NK-92 (cell line): Measurements from ENCODE around the gene CWC15.
"Not testable (repeated sequence)": the region's sequence is repeated elsewhere in the genome, so short reads cannot be mapped to it uniquely, and the experiment has no call there.

ENCODE experiments used
- DNase-seq: peaks from one replicate; lab custom pipeline; 2025; ENCODE audit not compliant: unreplicated experiment; lab: John Stamatoyannopoulos, UW

Gene CWC15

DNA sequence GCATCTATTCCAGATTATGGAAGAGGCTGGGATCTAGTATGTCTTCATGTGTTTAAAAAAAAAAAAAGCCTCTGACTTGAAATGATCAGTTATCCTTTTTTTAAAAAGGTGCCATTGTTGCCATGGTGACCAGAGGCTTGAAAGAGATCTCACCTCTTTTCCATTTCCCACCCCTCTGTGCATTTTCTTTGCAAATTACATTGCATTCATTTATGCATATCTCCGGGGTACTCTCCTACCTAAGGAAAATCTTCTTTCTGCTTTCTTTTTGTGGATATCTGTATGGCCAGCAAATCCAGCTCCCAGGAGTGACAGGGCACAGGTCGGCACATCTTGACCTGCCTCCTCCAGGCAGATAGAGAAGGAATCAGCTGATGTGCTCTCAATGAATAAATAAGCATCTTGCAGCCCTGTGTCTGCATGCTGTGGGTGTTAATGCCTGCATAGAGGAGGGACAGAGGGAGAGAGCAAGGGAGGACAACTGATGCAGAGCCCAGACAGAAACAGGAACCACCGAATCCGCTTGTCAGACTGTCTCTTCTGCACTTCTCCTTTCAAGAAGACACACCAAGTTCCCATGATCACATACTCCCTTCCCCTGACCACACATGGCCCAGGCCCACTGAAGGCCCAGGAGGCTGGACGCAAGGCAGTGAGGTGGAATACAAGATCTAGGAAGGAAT is 50.9 kb downstream of the CWC15 start:
- no peak for DNase-seq

DNA sequence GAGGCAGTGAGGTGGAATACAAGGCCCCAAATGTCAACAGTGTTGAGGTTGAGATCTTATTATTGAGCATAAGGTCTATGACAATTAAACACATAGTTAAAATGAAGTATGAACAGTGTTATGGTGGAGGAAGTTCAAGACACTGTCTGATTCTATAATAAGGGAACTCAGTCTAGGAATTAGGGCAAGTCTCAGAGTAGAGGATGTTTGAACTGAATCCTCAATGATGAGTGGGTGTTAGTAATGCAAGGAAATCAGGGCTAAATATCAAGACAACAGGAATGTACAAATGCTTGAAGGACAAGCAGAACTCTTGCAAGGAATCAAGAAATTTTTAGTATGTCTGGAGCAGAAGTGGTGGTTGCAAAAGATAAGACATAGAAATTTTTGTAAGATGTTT is 53.0 kb downstream of the CWC15 start:
- no peak for DNase-seq

DNA sequence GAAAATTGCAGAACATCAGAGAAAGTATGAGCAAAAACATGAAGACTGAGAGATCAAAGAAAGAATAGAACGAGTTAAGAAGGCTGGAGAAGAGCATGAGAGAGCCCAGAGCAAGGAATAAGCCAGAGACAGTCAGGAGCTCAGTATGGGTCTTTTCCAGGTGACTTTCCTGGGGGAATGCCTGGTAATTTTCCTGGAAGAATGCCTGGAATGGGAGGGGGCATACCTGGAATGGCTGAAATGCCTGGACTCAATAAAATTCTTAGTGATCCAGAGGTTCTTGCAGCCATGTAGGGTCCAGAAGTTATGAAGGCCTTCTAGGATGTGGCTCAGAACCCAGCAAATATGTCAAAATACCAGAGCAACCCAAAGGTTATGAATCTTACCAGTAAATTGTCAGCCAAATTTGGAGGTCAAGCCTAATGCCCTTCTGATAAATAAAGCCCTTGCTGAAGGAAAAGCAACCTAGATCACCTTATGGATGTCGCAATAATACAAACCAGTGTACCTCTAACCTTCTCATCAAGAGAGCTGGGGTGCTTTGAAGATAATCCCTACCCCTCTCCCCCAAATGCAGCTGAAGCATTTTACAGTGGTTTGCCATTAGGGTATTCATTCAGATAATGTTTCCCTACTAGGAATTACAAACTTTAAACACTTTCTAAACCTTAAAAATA is 59.5 kb downstream of the CWC15 start:
- not testable (repeated sequence) for DNase-seq

DNA sequence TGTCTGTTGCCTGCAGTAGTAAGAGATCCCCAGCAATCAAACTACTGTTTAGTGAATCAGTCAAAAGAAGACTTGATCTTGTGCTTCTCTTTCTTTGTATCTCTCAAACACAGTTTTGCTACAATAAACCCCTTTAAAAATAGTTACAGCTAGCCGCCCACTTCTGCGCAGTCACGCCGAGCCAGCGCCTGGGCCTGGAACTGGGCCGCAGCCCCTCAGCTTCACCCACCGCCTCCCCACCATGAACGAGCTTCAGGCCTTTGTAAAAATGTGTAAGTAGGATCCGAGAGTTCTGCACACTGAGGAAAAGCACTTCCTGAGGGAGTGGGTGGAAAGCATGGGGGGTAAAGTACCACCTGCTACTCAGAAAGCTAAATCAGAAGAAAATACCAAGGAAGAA is 60.5 kb downstream of the CWC15 start:
- no peak for DNase-seq
